IMR-90 (cell line): Measurements from ENCODE around the gene WDR45B. TPM values are rescaled to one million over a fixed set of nuclear protein-coding genes. Genes with fewer than 3 reads are reported as not detected.

ENCODE experiments used
- ATAC-seq: fragments of 200-7000 bp; cut with Tn5 transposase; 2 replicates; pipeline ENCODE4 v1.9.1; 2020; ENCODE audit warnings: low read depth, mild to moderate bottlenecking, moderate library complexity
- BruUV-seq: library from RNA; stranded (reverse); fragments of 400-500 nt; replicated peaks from 2 replicates; lab custom pipeline; 2021; lab: Mats Ljungman, UMichigan
- CTCF ChIA-PET: fragments of 300-600 bp; formaldehyde crosslinking; extraction: SDS; loops from one replicate; lab custom pipeline; 2021; ENCODE audit warnings: antibody characterized with exemption; lab: Yijun Ruan, JAX
- POLR2A ChIA-PET: fragments of 300-600 bp; sonication (Branson Sonifier 250); formaldehyde crosslinking; loops from one replicate; lab custom pipeline; 2022; ENCODE audit warnings: antibody characterized with exemption; ENCODE audit not compliant: unreplicated experiment; lab: Charles Lee
- DNase-seq: peaks from one replicate; pipeline ENCODE4 v3.0.0; 2013
- H2AFZ ChIP-seq: replicated peaks from 2 replicates; pipeline ENCODE3; 2013; ENCODE audit warnings: low read length, mild to moderate bottlenecking; ENCODE audit not compliant: poor library complexity
- H2AK5ac ChIP-seq: 2 replicates; pipeline ENCODE4 v1.6.1; 2013; ENCODE audit warnings: low read depth, low read length, inconsistent platforms
- H2AK9ac ChIP-seq: replicated peaks from 2 replicates; pipeline ENCODE3; 2013; ENCODE audit warnings: mild to moderate bottlenecking, low read depth, low read length, moderate library complexity; ENCODE audit not compliant: poor library complexity
- H2BK120ac ChIP-seq: 2 replicates; pipeline ENCODE4 v1.6.1; 2013; ENCODE audit warnings: low read depth, low read length, inconsistent platforms
- H2BK15ac ChIP-seq: 3 replicates; pipeline ENCODE4 v1.6.1; 2013; ENCODE audit warnings: low read depth, low read length, inconsistent platforms
- H2BK20ac ChIP-seq: 2 replicates; pipeline ENCODE4 v1.6.1; 2013; ENCODE audit warnings: low read depth, mild to moderate bottlenecking, inconsistent platforms, low read length, moderate library complexity
- H2BK5ac ChIP-seq: 2 replicates; pipeline ENCODE4 v1.6.1; 2013; ENCODE audit warnings: mild to moderate bottlenecking, low read depth, low read length, inconsistent platforms; ENCODE audit not compliant: poor library complexity, severe bottlenecking
- H3K14ac ChIP-seq: replicated peaks from 2 replicates; pipeline ENCODE4 v1.6.1; 2013; ENCODE audit warnings: low read depth, low read length, inconsistent platforms
- H3K18ac ChIP-seq: 2 replicates; pipeline ENCODE4 v1.6.1; 2013; ENCODE audit warnings: low read depth, low read length, control low read depth
- H3K23ac ChIP-seq: 2 replicates; pipeline ENCODE4 v1.6.1; 2013; ENCODE audit warnings: low read depth, low read length, inconsistent platforms
- H3K27ac ChIP-seq: 2 replicates; pipeline ENCODE4 v1.5.1; 2013; ENCODE audit warnings: mild to moderate bottlenecking, control low read depth, low read length; ENCODE audit not compliant: insufficient read depth
- H3K27me3 ChIP-seq: 2 replicates; pipeline ENCODE4 v1.6.1; 2013; ENCODE audit warnings: low read length; ENCODE audit not compliant: control insufficient read depth, insufficient read depth
- H3K36me3 ChIP-seq: 2 replicates; pipeline ENCODE4 v1.6.1; 2013; ENCODE audit warnings: low read length, mixed read lengths; ENCODE audit not compliant: control insufficient read depth, insufficient read depth
- H3K4ac ChIP-seq: 2 replicates; pipeline ENCODE4 v1.6.1; 2013; ENCODE audit warnings: low read depth, low read length, inconsistent platforms
- H3K4me1 ChIP-seq: 2 replicates; pipeline ENCODE4 v1.6.1; 2013; ENCODE audit warnings: low read length, mixed read lengths; ENCODE audit not compliant: control insufficient read depth, insufficient read depth
- H3K4me2 ChIP-seq: 2 replicates; pipeline ENCODE4 v1.6.1; 2013; ENCODE audit warnings: low read depth, mild to moderate bottlenecking, control low read depth, low read length, moderate library complexity
- H3K4me3 ChIP-seq: 2 replicates; pipeline ENCODE4 v1.5.1; 2013; ENCODE audit warnings: low read depth, mild to moderate bottlenecking, control low read depth, low read length, moderate library complexity; ENCODE audit not compliant: insufficient read depth
- H3K56ac ChIP-seq: 2 replicates; pipeline ENCODE4 v1.6.1; 2013; ENCODE audit warnings: low read length, inconsistent platforms; ENCODE audit not compliant: insufficient read depth; ENCODE audit errors: extremely low read depth
- H3K79me1 ChIP-seq, 2 experiments: 2 replicates each; pipeline ENCODE4 v1.6.1; 2013; ENCODE audit warnings: low read length in 2 of 2, inconsistent platforms in 1 of 2, low read depth in 1 of 2
- H3K9ac ChIP-seq: 2 replicates; pipeline ENCODE4 v1.6.1; 2013; ENCODE audit warnings: low read depth, low read length, control low read depth
- H3K9me1 ChIP-seq: 2 replicates; pipeline ENCODE4 v1.6.1; 2013; ENCODE audit warnings: low read length, inconsistent platforms; ENCODE audit not compliant: insufficient read depth
- H3K9me3 ChIP-seq: 2 replicates; pipeline ENCODE4 v1.6.1; 2013; ENCODE audit warnings: low read length; ENCODE audit not compliant: control insufficient read depth, insufficient read depth
- H4K20me1 ChIP-seq: 2 replicates; pipeline ENCODE4 v1.6.1; 2013; ENCODE audit warnings: low read length, inconsistent platforms; ENCODE audit not compliant: insufficient read depth
- H4K5ac ChIP-seq: 2 replicates; pipeline ENCODE4 v1.6.1; 2013; ENCODE audit warnings: mild to moderate bottlenecking, low read depth, low read length, control low read depth
- H4K8ac ChIP-seq, 2 experiments: 2 replicates each; pipeline ENCODE4 v1.6.1; 2013; ENCODE audit warnings: low read depth in 2 of 2, low read length in 2 of 2, control low read depth in 1 of 2, inconsistent platforms in 1 of 2
- H4K91ac ChIP-seq: 2 replicates; pipeline ENCODE4 v1.6.1; 2013; ENCODE audit warnings: low read depth, low read length, inconsistent platforms; ENCODE audit not compliant: insufficient read depth
- BHLHE40 ChIP-seq: fragments of 150-350 bp; IDR thresholded peaks from 2 replicates; pipeline ENCODE4 v1.6.1; 2016; ENCODE audit warnings: mild to moderate bottlenecking, low read depth, low read length
- CEBPB ChIP-seq: IDR thresholded peaks from 2 replicates; pipeline ENCODE4 v1.6.1; 2012; ENCODE audit warnings: low read depth, low read length, improper control_type of control experiment
- CHD1 ChIP-seq: IDR thresholded peaks from 2 replicates; pipeline ENCODE4 v1.6.1; 2012; ENCODE audit warnings: low read depth, low read length, improper control_type of control experiment
- ELK1 ChIP-seq: fragments of 150-350 bp; IDR thresholded peaks from 2 replicates; pipeline ENCODE4 v1.6.1; 2016; ENCODE audit warnings: low read depth, mild to moderate bottlenecking, low read length, moderate library complexity, borderline replicate concordance
- FOS ChIP-seq: fragments of 150-350 bp; IDR thresholded peaks from 2 replicates; pipeline ENCODE4 v1.6.1; 2016; ENCODE audit warnings: low read depth, low read length
- MAZ ChIP-seq: IDR thresholded peaks from 2 replicates; pipeline ENCODE4 v1.6.1; 2012; ENCODE audit warnings: low read depth, mild to moderate bottlenecking, low read length, improper control_type of control experiment, moderate library complexity, borderline replicate concordance
- MXI1 ChIP-seq: IDR thresholded peaks from 2 replicates; pipeline ENCODE4 v1.6.1; 2012; ENCODE audit warnings: low read depth, mild to moderate bottlenecking, low read length, moderate library complexity, borderline replicate concordance
- NFE2L2 ChIP-seq: fragments of 150-350 bp; IDR thresholded peaks from 2 replicates; pipeline ENCODE4 v1.6.1; 2016; ENCODE audit warnings: low read depth, mild to moderate bottlenecking, low read length
- POLR2A ChIP-seq: IDR thresholded peaks from 2 replicates; pipeline ENCODE4 v1.6.1; 2012; ENCODE audit warnings: mild to moderate bottlenecking, low read depth, low read length
- RCOR1 ChIP-seq: IDR thresholded peaks from 2 replicates; pipeline ENCODE4 v1.6.1; 2012; ENCODE audit warnings: mild to moderate bottlenecking, low read length, improper control_type of control experiment; ENCODE audit not compliant: insufficient replicate concordance
- RFX5 ChIP-seq: IDR thresholded peaks from 2 replicates; pipeline ENCODE4 v1.8.0; 2012; ENCODE audit warnings: low read depth, mild to moderate bottlenecking, low read length, moderate library complexity
- SMC3 ChIP-seq: fragments of 150-350 bp; IDR thresholded peaks from 2 replicates; pipeline ENCODE4 v1.6.1; 2016; ENCODE audit warnings: low read depth, mild to moderate bottlenecking, antibody characterized with exemption, low read length, moderate library complexity
- USF2 ChIP-seq: fragments of 150-350 bp; IDR thresholded peaks from 2 replicates; pipeline ENCODE4 v1.6.1; 2017; ENCODE audit warnings: mild to moderate bottlenecking, antibody characterized with exemption, low read length, low read depth
- WGBS, 2 experiments: methylation state at CpG; one replicate each; pipeline versions ENCODE4 v1.1.5 to v1.1.7; 2013; ENCODE audit warnings: missing lambda C conversion rate in 2 of 2; ENCODE audit not compliant: insufficient read length in 1 of 2; ENCODE audit errors: extremely low coverage in 2 of 2; 5-methylcytosine and 5-hydroxymethylcytosine counted together
- dilution Hi-C: fragments of 300-500 bp; cut with HindIII; formaldehyde crosslinking; loops from one replicate; pipeline ENCODE4 v1.14.3; 2018; ENCODE audit warnings: low sequenced_read_pairs; ENCODE audit not compliant: unreplicated experiment
- in situ Hi-C: fragments of 300-500 bp; cut with MboI; formaldehyde crosslinking; loops from 3 replicates; pipeline ENCODE4 v1.14.3; 2019; ENCODE audit warnings: low sequenced_read_pairs, inconsistent platforms, mixed read lengths
- intact Hi-C: fragments of 100-400 bp; cut with micrococcal nuclease; formaldehyde crosslinking; loops from 2 replicates; pipeline ENCODE4 v1.10.0; 2022
- polyA plus RNA-seq, 3 experiments: library from polyadenylated mRNA; depleted of rRNA; stranded (reverse); fragments of >200 nt; gene quantifications; 2 replicates each; pipeline ENCODE4 v1.2.3, GENCODE V29; 2012; ENCODE audit warnings: low replicate concordance in 1 of 3
- total RNA-seq: library from RNA; depleted of rRNA; stranded (reverse); fragments of >200 nt; gene quantifications from 2 replicates; pipeline ENCODE4 v1.2.3, GENCODE V29; 2012

WDR45B gene
- total and polyA plus RNA-seq, 2 of the 4 experiments (the other 2 are of a cell fraction) = 98.2 to 110 TPM

GRCh38 chr17:82574041-82574440 lies 74.2 kb downstream of the WDR45B start:
- no peak overlapping the region for H3K4me3 ChIP-seq
- H3K56ac ChIP-seq = no peak overlapping the region
- no peak overlapping the region for H2BK5ac ChIP-seq
- H3K36me3 ChIP-seq = peaks cover 44% of the 10 kb centered on the region
- peaks cover 26 to 66% of the 10 kb centered on the region in 2 experiments for H3K79me1 ChIP-seq
- no peak overlapping the region for H3K27ac ChIP-seq
- ChIA-PET CTCF (no interaction called here), POLR2A (no interaction called here)
- intact Hi-C loops = no loop called here
- H3K27me3 ChIP-seq = no peaks in the 10 kb centered on the region
- WGBS, 2 experiments = 100% methylated on average over 1 of the region's 11 CpGs; no CpG with 5 or more reads in 1 of the 2 experiments
- no peak overlapping the region for H4K5ac ChIP-seq
- H3K23ac ChIP-seq = no peak overlapping the region
- no peak overlapping the region for H2BK15ac ChIP-seq
- dilution Hi-C loops = no loop called here
- no peak overlapping the region for H3K18ac ChIP-seq
- no peak overlapping the region for H3K9ac ChIP-seq
- no peak overlapping the region for H3K14ac ChIP-seq
- DNase-seq (no peak), ATAC-seq (no peak)
- H2BK120ac ChIP-seq = no peak overlapping the region
- no peaks in the 10 kb centered on the region for H3K9me3 ChIP-seq
- no peak overlapping the region for H4K8ac ChIP-seq
- H3K4me1 ChIP-seq = no peaks in the 10 kb centered on the region
- TF ChIP-seq MAZ = no peak
- TF ChIP-seq NFE2L2 = no peak
- no peak for TF ChIP-seq ELK1
- TF ChIP-seq FOS = no peak
- no peak for TF ChIP-seq SMC3
- no peak for TF ChIP-seq USF2
- TF ChIP-seq BHLHE40 = no peak
- no peak for TF ChIP-seq CEBPB
- TF ChIP-seq RCOR1 = no peak
- no peak for TF ChIP-seq POLR2A
- no peak for TF ChIP-seq CHD1
- no peak for TF ChIP-seq RFX5
- TF ChIP-seq MXI1 = no peak
- H3K4ac ChIP-seq = no peak overlapping the region
- H4K20me1 ChIP-seq = peaks cover 16% of the 10 kb centered on the region
- peaks cover 4% of the 10 kb centered on the region; the same call in 1 of the 2 replicates for H3K9me1 ChIP-seq
- no peak overlapping the region for H2AFZ ChIP-seq
- no peak overlapping the region for H2AK5ac ChIP-seq
- in situ Hi-C loops = no loop called here
- H3K4me2 ChIP-seq = no peak overlapping the region
- no peak overlapping the region for H4K91ac ChIP-seq
- no peak overlapping the region for H2BK20ac ChIP-seq
- no peak overlapping the region for H2AK9ac ChIP-seq
- BruUV-seq = no TSS peak
